ENCODE data around the gene ZMYM4. TPM values are rescaled to one million over a fixed set of nuclear protein-coding genes. Genes with fewer than 3 reads are reported as not detected.
"Not testable (repeated sequence)": the region's sequence is repeated elsewhere in the genome, so short reads cannot be mapped to it uniquely, and the experiment has no call there.

The ZMYM4 gene
- total RNA-seq, 1 donor from 2014 or later: 27.7 TPM

DNA sequence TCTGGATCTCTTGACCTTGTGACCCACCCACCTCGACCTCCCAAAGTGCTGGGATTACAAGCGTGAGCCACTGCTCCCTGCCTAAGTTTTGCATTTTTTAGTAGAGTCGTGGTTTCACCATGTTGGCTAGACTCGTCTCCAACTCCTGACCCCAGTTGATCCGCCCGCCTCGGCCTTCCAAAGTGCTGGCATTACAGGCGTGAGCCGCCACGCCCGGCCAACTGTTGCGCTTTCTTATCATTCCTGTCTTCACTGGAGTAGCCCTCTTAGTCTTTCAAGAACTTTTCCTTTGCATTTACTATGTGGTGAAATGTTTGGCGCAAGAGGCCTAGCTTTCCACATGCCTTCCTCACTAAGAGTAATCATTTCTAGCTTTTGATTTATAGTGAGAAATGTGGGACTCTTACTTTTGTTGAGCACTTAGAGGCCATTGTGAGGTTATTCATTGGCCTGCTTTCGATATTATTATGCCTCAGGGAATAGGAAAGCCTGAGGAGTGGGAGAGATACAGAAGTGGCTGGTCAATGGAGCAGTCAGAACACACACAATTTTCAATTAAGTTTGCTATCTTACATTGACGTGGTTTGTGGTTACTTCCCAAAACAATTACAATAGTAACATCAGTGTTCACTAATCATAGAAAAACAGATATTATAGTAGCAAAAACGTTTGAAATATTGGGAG lies 111.0 kb downstream of the ZMYM4 start:
- Histone ChIP-seq H3K4me3 (no peak overlapping the region), H3K27me3 (no peaks in the 10 kb centered on the region), H3K4me1 (no peaks in the 10 kb centered on the region), H3K36me3 (peaks cover 0 to under 1% of the 10 kb centered on the region in 2 donors), H3K27ac (no peak overlapping the region), H3K9me3 (no peaks in the 10 kb centered on the region)
- DNase-seq (ENCODE audit: extremely low spot score in 2 of 2): no peak
- intact Hi-C loops (cut with DNase I): no loop called here
- TF ChIP-seq POLR2A (IDR thresholded peaks at IDR 0.05): no peak
- no peak for TF ChIP-seq CTCF (IDR thresholded peaks at IDR 0.05)
- TF ChIP-seq POLR2AphosphoS5 (IDR thresholded peaks at IDR 0.05; ENCODE audit: insufficient read depth in 1 of 2, low read depth in 1 of 2): no peak

- H3K27me3 ChIP-seq; H3K36me3 ChIP-seq; H3K4me1 ChIP-seq; H3K27ac ChIP-seq; H3K4me3 ChIP-seq; H3K9me3 ChIP-seq; DNase-seq (ENCODE audit: extremely low spot score in 2 of 2); intact Hi-C loops (cut with DNase I): not testable (repeated sequence)
Measured at GRCh38 chr1:35380111-35380510, 111.6 kb downstream of the ZMYM4 start.

GRCh38 chr1:35382107-35382506 lies 113.6 kb downstream of the ZMYM4 start:
- peaks cover 0 to 16% of the 10 kb centered on the region in 2 donors for H3K36me3 ChIP-seq
- DNase-seq (ENCODE audit: extremely low spot score in 2 of 2): no peak
- H3K27me3 ChIP-seq: no peaks in the 10 kb centered on the region
- H3K27ac ChIP-seq: no peak overlapping the region
- TF ChIP-seq POLR2AphosphoS5 (IDR thresholded peaks at IDR 0.05; ENCODE audit: insufficient read depth in 1 of 2, low read depth in 1 of 2): no peak
- no peak for TF ChIP-seq POLR2A (IDR thresholded peaks at IDR 0.05)
- TF ChIP-seq CTCF (IDR thresholded peaks at IDR 0.05): no peak
- H3K4me3 ChIP-seq: no peak overlapping the region
- intact Hi-C loops (cut with DNase I): no loop called here
- no peaks in the 10 kb centered on the region for H3K9me3 ChIP-seq
- H3K4me1 ChIP-seq: no peaks in the 10 kb centered on the region

DNA sequence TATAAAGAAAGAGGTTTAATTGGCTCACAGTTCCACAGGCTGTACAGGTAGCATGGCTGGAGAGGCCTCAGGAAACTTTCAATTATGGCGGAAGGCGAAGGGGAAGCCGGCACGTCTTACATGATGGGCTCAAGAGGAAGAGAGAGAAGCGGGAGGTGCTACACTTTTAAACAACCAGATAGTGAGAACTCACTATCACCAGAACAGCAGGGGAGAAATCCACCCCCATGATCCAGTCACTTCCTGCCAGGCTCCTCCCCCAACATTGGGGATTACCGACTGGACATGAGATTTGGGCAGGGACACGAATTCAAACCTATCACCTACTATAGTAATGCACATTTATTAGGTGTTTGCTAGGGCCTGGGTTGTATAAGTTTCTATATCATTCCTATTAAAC lies 117.8 kb downstream of the ZMYM4 start:
- Histone ChIP-seq H3K27ac (no peak overlapping the region), H3K36me3 (peaks cover 0 to 33% of the 10 kb centered on the region in 2 donors), H3K27me3 (no peaks in the 10 kb centered on the region), H3K4me3 (no peak overlapping the region), H3K9me3 (no peaks in the 10 kb centered on the region), H3K4me1 (no peaks in the 10 kb centered on the region)
- intact Hi-C loops (cut with DNase I): no loop called here
- DNase-seq (ENCODE audit: extremely low spot score in 2 of 2): no peak
- TF ChIP-seq POLR2AphosphoS5 (IDR thresholded peaks at IDR 0.05; ENCODE audit: insufficient read depth in 1 of 2, low read depth in 1 of 2) (no peak), CTCF (IDR thresholded peaks at IDR 0.05) (no peak), POLR2A (IDR thresholded peaks at IDR 0.05) (no peak)

GRCh38 chr1:35386959-35387358 lies 118.5 kb downstream of the ZMYM4 start:
- no peak for DNase-seq (ENCODE audit: extremely low spot score in 2 of 2)
- no peaks in the 10 kb centered on the region for H3K9me3 ChIP-seq
- TF ChIP-seq POLR2AphosphoS5 (IDR thresholded peaks at IDR 0.05; ENCODE audit: insufficient read depth in 1 of 2, low read depth in 1 of 2): no peak
- no peak for TF ChIP-seq POLR2A (IDR thresholded peaks at IDR 0.05)
- no peak for TF ChIP-seq CTCF (IDR thresholded peaks at IDR 0.05)
- peaks cover 0 to 37% of the 10 kb centered on the region in 2 donors for H3K36me3 ChIP-seq
- H3K4me3 ChIP-seq: no peak overlapping the region
- intact Hi-C loops (cut with DNase I): no loop called here
- H3K4me1 ChIP-seq: no peaks in the 10 kb centered on the region
- no peaks in the 10 kb centered on the region for H3K27me3 ChIP-seq
- H3K27ac ChIP-seq: no peak overlapping the region
